GM21367 (cell line): ENCODE results near the gene TSPYL4.

ENCODE experiments used
- ATAC-seq: cut with Tn5 transposase; IDR thresholded peaks from one replicate; pipeline ENCODE4 v1.9.1; 2021; ENCODE audit not compliant: unreplicated experiment

Gene TSPYL4

GRCh38 chr6:116229287-116229913, 24.5 kb downstream of the TSPYL4 start:
- no peak for ATAC-seq

- ATAC-seq: no peak
Measured at GRCh38 chr6:116223355-116223754, 30.5 kb downstream of the TSPYL4 start.

- no peak for ATAC-seq
Measured at GRCh38 chr6:116221911-116222310, 32.0 kb downstream of the TSPYL4 start.

- ATAC-seq: no peak
Measured at GRCh38 chr6:116221067-116221466, 32.8 kb downstream of the TSPYL4 start.

- no peak for ATAC-seq
Measured at GRCh38 chr6:116218866-116219265, 35.0 kb downstream of the TSPYL4 start.

GRCh38 chr6:116218172-116218633, 35.7 kb downstream of the TSPYL4 start:
- no peak for ATAC-seq

GRCh38 chr6:116217069-116217468, 36.8 kb downstream of the TSPYL4 start:
- ATAC-seq: no peak

- ATAC-seq: no peak
Measured at GRCh38 chr6:116215414-116215813, 38.5 kb downstream of the TSPYL4 start.

GRCh38 chr6:116214681-116215080, 39.2 kb downstream of the TSPYL4 start:
- no peak for ATAC-seq

- no peak for ATAC-seq
Measured at GRCh38 chr6:116210750-116211425, 43.0 kb downstream of the TSPYL4 start.

GRCh38 chr6:116210316-116210715, 43.6 kb downstream of the TSPYL4 start:
- ATAC-seq: no peak

GRCh38 chr6:116208056-116208785, 45.7 kb downstream of the TSPYL4 start:
- ATAC-seq: no peak

- ATAC-seq: no peak
Measured at GRCh38 chr6:116206231-116206903, 47.5 kb downstream of the TSPYL4 start.

GRCh38 chr6:116205281-116205680, 48.6 kb downstream of the TSPYL4 start:
- ATAC-seq: no peak

- ATAC-seq: no peak
Measured at GRCh38 chr6:116201538-116201937, 52.3 kb downstream of the TSPYL4 start.

GRCh38 chr6:116200619-116201249, 53.1 kb downstream of the TSPYL4 start:
- no peak for ATAC-seq
